Non-pigmented ciliary epithelial cell (primary cell): Measurements from ENCODE around the gene IKZF2.

Source experiments
- DNase-seq: peaks from one replicate; pipeline ENCODE4 v3.0.0-alpha.2; 2010; ENCODE audit warnings: low read depth

The IKZF2 gene

GRCh38 chr2:212956665-212957607 is 194.5 kb downstream of the IKZF2 start:
- no peak for DNase-seq

- DNase-seq = no peak
Measured at GRCh38 chr2:212953170-212953920, 198.1 kb downstream of the IKZF2 start.

- no peak for DNase-seq
Measured at GRCh38 chr2:212949786-212950185, 201.6 kb downstream of the IKZF2 start.
